RPMI8226 (cell line): ENCODE data around the gene NACAD.

Experiments
- DNase-seq: peaks from one replicate; pipeline ENCODE4 v3.0.0-alpha.2; 2015

NACAD gene

DNA sequence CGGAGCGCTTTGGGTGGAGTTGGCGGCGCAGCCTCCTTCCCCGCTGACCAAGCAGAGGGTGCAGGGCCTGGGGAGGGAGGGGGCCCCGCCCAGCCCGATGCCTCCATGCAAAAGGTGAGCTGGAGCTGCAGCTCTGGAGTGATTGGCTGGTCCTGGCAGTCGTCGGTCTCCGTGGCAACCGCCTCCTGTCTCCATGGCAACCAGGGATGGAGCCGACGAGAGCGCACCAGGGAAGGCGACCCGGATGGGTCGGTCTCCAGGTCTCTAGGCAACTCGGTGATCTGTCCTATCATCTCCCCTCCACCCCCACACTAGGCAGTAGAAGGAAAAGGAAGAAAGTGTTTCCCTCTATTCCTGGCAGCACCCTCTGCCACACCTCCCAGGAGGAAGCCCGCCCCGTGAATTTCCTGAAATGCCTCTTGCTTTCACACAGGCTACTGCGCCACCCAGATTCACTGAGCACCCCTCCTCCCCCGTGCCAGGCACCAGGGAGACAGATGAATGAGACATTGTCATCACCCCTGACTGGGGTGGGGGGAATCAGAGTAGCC is 647 bp upstream of the NACAD start:
- peak; percentile 68 for DNase-seq

DNA sequence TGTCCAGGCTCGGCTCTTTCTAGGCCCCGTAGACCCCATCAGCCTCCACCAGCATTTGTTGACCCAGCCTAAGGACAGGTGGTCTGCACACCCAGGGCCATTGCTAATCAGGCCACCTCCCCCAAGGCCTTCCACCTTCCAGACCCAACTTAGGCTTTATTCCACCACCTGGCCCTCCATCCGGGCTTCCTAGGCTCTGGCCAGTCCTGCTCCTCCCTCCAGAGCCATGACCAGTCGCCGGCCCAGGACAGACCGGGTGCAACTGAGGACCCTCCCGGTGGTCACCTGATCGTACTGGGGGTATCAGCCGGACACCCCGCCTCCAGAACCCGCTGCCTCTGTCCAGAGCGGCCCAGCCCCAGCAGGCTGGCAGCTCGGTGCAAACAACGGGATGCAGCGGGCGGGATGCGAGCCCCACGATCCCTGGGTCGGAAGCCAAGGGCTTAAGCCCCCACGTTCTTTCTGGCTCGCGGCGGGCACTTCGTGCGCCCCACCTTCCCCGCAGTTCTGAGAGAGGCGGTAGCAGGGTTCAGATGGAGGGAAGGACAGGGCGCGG is 545 bp downstream of the NACAD start:
- no peak for DNase-seq

- no peak for DNase-seq
Measured at GRCh38 chr7:45087301-45088145, 1.2 kb downstream of the NACAD start.

DNA sequence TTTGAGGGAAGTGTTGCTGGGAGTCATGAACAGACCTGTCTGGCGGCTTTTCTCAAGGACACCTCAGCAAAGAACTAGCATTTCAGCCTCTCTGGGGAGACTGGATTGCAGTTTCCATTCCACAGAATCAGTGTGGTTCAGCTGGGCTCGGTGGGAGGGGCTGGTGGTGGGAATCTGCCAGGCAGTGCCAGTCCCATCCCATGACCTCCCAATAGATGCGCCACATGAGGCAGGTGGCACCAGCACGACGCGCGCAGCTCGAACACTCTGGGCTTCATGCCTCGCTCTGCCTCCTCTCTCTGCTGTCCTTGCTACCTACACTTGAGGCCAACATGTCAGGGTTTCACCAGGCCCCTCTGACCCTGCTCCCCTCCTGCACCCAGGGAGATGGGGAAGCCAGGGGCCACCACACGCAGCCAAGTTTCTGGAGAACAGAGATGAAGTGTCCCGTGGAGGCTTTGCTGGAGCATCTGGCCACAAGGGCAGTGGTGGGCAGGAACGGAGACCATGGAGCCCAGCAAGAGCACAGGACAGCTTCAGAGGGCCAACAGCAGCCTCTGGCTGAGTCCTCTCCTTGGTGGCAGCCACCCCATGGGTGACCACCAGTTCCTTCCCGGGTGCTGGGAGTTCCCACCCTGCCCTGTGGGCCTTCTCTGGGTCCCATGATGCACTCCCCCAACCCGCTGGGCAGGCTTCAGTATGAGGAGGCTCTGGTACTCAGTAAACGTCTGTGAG is 2.3 kb downstream of the NACAD start:
- no peak for DNase-seq

GRCh38 chr7:45085619-45086200 is 3.1 kb downstream of the NACAD start:
- no peak for DNase-seq

DNA sequence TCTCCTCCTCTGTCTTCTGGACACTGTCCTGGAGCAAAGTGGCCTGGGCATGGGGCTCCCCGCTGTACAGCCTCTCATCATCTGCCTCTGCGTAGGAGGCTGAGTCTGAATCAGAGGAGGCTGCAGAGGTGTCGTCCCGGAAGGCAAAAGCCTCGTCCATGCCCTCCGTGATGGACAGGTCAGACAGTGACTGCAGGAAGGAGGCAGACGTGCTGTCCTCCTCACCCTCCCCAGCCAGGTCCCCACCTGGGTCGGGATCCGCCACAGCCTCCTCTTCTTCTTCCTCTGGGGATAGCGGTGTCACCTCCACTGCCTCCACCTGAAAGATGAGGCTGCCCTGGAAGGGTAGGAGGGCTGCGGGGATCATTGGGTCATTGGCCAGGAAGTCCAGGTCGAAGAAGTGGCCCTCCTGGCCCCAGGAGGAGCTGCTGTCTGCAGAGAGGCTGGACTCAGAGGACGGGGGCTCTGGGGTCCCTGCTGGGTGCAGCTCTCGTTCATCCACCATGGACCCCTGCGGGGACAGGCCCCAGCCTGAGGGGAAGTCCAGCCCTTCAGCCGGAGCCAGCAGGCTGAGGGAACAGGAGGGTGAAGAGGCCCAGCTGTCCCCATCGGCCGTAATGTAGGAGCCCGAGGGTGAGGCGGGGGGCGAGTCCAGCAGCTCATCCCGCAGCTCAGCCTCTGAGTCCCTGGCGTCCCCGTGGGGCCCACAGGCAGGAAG is 3.7 kb downstream of the NACAD start:
- DNase-seq: peak; percentile 1

DNA sequence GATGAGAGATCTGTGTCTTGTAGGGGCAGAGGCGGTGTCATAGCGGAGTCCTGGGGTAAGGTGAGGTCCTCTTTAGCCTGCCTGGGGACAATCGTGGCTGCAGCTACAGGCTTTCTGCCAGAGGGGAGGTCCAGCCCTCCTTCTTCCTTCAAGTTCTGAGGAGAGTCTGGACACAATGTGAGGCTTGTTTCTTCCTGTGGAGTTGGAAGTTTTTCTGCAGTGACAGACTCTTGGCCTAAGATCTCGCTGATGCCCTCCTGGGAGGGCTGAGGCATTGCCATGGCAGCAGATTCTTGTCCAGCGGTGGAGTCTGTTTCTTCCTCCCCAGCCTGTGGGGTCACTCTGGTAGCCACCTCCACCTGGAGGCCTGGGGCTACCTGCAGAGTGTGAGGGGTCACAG is 4.4 kb downstream of the NACAD start:
- DNase-seq: peak; percentile 2

- no peak for DNase-seq
Measured at GRCh38 chr7:45082831-45083331, 5.9 kb downstream of the NACAD start.

GRCh38 chr7:45082031-45082830 is 6.5 kb downstream of the NACAD start:
- DNase-seq: no peak

- DNase-seq: no peak
Measured at GRCh38 chr7:45081670-45081974, 7.1 kb downstream of the NACAD start.

- no peak for DNase-seq
Measured at GRCh38 chr7:45080958-45081669, 7.7 kb downstream of the NACAD start.

DNA sequence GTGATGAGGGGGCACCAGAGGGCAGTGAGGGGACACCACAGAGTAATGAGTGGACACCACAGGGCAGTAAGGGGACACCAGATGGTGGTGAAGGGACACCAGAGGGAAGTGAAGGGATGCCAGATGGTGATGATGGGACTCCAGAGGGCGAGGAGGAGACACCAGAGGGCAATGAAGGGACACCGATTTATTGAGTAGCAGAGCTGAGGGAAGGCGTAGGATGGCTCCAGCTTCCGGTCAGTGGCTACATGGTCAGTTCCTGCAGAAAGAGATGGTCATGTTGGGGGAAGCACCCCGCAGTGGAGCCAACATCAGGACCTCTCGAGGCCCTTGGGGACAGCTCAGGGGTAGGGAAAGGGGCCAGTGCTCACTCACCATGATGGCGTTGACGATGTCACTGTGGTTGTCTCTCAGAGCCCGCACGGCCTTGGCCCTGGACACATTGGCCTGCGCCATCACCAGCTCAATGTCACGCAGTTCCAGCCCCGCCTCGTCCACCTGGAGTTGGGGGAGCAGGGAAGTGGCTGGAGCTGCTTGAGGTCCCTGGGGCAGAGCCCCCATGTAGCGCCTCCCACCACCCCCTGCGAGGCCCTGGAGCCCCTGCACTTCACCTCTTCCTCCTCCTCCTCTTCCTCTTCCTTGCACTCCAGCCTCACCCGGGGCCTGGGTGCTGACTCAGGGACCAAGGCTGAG is 8.4 kb downstream of the NACAD start:
- DNase-seq: peak; percentile 32

- no peak for DNase-seq
Measured at GRCh38 chr7:45078125-45078681, 10.6 kb downstream of the NACAD start.

DNA sequence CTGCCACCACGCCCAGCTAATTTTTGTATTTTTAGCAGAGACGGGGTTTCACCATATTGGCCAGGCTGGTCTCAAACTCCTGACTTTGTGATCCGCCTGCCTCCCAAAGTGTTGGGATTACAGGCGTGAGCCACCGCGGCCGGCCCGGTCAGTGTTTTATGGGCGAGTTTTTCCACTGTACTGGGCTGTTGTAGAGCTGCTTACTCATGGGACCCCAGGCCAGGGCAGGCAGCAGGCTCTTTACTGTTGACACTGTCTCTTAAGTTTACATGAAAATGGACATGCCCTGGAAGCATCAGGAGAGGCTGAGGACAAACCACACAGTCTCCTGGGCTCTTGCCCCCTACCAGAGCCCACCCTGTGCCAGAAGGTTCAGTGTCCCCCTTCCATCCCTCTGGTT is 11.2 kb downstream of the NACAD start:
- DNase-seq: no peak

DNA sequence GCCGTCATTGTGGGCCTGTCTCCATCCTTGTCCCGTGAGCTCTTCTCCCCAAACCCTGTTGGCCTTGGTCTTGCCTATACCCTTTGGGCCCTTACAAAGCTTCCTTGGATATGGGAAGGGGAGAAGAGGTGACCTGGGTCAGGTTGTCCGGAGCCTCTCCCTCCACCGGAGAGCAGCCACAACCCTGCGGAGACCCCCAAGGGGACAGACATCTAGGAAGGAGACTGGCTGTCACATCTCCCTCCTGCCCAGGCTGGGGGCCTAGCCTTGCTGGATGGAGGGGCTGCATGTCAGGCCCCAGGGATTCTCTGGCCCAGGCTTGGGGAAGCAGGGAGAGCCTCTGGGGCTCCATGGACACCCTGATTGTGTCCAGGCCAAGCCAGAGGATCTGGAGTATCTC is 11.8 kb downstream of the NACAD start:
- no peak for DNase-seq

- no peak for DNase-seq
Measured at GRCh38 chr7:45075871-45076796, 12.6 kb downstream of the NACAD start.

DNA sequence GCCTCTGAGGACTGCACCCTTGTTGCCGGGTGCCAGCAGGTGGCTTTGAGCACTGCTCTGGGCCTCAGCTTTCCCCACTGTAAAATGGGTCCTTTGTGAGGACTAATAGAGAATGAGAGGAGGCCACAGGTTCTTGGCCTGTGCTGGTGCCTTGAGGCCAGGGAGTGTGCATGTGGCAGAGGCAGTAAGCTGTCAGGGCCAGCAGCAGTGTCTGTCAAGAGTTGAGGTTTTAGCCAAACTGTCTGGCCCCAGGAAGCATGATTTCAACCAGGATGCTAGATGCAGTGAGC is 13.5 kb downstream of the NACAD start:
- no peak for DNase-seq

- no peak for DNase-seq
Measured at GRCh38 chr7:45074528-45075354, 14.0 kb downstream of the NACAD start.
